ENCODE data around the gene IGF1.

Gene IGF1

DNA sequence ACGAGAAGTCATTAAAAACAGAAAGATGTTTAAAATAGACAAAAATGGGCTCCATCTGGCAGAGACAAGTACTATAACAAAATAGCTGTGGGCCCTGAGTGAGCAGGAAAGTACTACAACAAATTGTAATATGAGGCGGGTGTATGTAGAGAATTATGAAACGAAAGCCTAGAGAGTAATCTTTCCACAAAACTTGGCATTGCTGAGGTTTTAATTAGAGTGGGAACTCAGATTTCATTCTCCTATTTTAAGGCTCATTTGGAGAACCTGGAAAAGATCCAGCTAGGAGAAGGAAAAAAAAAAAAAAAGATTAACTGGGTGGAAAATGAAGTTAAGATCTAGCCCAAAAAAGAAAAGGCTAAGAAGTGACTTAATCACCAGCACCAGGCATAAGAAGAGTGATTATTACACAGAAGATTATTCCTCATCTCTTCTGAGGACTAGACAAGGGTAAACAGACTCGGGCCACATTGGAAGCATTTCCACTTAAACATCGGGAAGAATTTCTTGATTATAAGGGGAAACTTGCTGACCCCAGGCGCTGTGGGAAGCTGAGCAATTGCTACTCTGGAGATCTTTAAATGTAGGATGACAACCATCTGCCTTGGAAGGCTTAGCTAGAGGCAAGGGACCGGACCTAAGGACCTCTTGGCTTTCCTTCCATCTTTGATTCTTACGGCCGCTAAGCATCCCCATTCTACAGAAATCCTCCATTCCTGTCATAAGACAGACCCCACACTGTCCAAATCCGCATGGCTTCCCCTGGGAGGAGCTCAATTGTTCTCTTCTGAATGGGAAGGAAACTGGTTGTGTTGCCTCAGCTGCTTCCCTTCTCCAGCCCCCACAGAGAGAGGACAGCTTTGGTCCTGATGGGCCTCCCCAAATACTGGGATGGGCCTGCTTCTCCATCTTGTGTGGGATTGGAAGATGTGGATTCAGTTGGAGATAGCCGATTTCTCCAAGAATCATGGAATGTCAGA is 40.6 kb downstream of the IGF1 start:
- no peak for DNase-seq (ENCODE audit: low read depth)
- TF ChIP-seq CTCF (IDR thresholded peaks at IDR 0.05; ENCODE audit: insufficient read depth, low read depth, low read length, missing control alignments), result no peak
- no peak overlapping the region for H3K4me3 ChIP-seq (ENCODE audit: low read length)

DNA sequence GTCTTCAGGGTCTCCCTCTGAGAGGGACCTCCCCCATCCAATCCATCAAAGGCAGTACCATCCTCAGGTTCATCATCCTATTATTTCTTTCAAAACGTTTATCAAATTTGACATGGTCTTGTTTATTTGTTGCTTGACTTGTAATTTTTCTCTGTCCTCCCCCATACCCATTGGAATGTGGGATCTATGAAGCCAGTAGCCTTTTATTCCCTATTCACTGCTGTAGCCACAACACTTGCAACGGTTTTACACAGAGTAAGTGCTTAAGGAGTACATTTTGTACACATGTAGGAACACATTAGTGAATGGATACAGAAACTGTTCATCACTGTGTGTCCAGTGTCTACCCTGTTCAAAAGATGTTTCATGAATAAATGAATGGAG is 41.5 kb downstream of the IGF1 start:
- DNase-seq (ENCODE audit: low read depth), result no peak
- no peak for TF ChIP-seq CTCF (IDR thresholded peaks at IDR 0.05; ENCODE audit: insufficient read depth, low read depth, low read length, missing control alignments)
- no peak overlapping the region for H3K4me3 ChIP-seq (ENCODE audit: low read length)

- no peak for TF ChIP-seq CTCF (IDR thresholded peaks at IDR 0.05; ENCODE audit: insufficient read depth, low read depth, low read length, missing control alignments)
- no peak for DNase-seq (ENCODE audit: low read depth)
- H3K4me3 ChIP-seq (ENCODE audit: low read length), result no peak overlapping the region
Measured at GRCh38 chr12:102438047-102438826, 42.1 kb downstream of the IGF1 start.

DNA sequence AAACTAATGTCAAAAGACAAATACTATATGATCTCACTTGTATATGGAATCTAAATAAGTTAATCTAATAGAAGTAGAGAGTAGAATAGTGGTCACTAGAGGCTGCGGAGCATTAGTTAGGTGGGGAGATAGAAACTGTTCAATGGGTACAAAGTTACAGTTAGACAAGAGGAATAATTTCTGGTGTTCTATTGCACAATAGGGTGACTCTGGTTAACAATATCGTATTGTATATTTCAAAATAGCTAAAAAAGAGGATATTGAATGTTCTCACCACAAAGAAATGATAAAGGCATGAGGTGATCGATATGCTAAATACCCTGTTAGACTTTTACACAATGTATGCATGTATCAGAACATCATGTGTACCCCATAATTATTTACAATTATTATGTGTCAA is 42.9 kb downstream of the IGF1 start:
- TF ChIP-seq CTCF (IDR thresholded peaks at IDR 0.05; ENCODE audit: insufficient read depth, low read depth, low read length, missing control alignments), result no peak
- no peak for DNase-seq (ENCODE audit: low read depth)
- no peak overlapping the region for H3K4me3 ChIP-seq (ENCODE audit: low read length)

DNA sequence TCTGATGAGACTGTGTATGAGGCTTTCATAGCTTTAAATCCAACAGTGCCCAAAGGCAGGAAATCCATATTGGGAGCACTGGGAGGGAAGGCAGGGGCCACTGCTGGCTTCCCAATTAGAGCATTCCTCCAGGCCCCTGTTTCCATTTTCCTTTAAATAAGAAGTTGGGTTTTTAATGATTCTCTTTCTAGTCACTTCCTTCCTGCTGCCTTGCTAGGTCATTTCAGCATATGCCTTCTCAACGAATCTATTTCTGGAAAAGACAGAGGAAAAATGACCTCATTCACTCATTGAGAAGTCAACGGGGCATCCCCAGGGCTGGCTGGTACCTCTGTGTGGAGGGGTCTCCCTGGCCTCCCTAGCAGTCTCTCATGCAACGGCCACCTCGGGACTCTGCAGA is 43.5 kb downstream of the IGF1 start:
- no peak for TF ChIP-seq CTCF (IDR thresholded peaks at IDR 0.05; ENCODE audit: insufficient read depth, low read depth, low read length, missing control alignments)
- H3K4me3 ChIP-seq (ENCODE audit: low read length), result no peak overlapping the region
- DNase-seq (ENCODE audit: low read depth), result no peak

DNA sequence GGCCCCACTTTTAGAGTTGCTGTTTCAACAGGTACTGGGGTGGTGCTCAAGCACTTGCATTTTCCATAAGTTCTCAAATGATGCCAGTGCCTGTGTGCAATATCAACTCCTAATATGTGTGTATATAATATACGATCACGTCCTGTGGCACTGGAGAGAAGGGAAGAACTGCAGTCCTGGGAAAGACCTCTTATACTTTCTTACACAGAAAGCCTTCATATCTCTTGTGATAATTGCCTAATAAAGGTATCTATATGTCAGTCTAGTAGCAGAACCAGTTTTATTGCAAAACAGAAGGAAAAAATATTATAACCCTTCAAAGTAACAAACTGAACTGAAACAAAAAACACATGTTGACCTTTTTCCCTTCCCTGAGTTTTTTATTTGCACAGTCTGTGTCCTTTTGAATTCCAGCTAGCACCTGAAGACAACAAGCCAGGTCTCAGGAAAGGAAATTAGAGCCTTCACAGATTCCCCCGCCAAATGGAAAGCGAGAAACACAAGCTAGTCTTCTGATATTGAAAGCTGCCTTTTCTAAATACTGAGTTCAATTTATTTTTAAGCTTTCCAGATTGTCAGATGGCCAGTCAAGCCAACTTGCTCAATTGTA is 44.4 kb downstream of the IGF1 start:
- no peak overlapping the region for H3K4me3 ChIP-seq (ENCODE audit: low read length)
- no peak for DNase-seq (ENCODE audit: low read depth)
- no peak for TF ChIP-seq CTCF (IDR thresholded peaks at IDR 0.05; ENCODE audit: insufficient read depth, low read depth, low read length, missing control alignments)

Measured in epithelial cell of esophagus (primary cell).